ENCODE measurements around the gene RBBP6. TPM values are rescaled to one million over a fixed set of nuclear protein-coding genes. Genes with fewer than 3 reads are reported as not detected.
"Not testable (repeated sequence)": the region's sequence is repeated elsewhere in the genome, so short reads cannot be mapped to it uniquely, and the experiment has no call there.

The RBBP6 gene
- total RNA-seq, 4 donors from 2014 or later: 39.0 to 110 (median 53.5) TPM

- 96 to 97% methylated on average over 6 of the region's 6 CpGs for WGBS, 2 donors
Observed at GRCh38 chr16:24573141-24573540, 33.8 kb downstream of the RBBP6 start.

GRCh38 chr16:24574515-24575485 is 35.4 kb downstream of the RBBP6 start:
- H3K27ac ChIP-seq; H3K4me3 ChIP-seq; DNase-seq (ENCODE audit: low spot score in 2 of 2); H3K4me1 ChIP-seq; H3K27me3 ChIP-seq: not testable (repeated sequence)
- WGBS, 2 donors: 93 to 96% methylated on average over 42 to 57 of the region's 66 CpGs
- Histone ChIP-seq H3K36me3 (peaks cover 2 to 24% (median 2%) of the 10 kb centered on the region in 3 donors), H3K9me3 (peaks cover 0 to 12% (median 0%) of the 10 kb centered on the region in 4 donors)

More at GRCh38 chr16:24573141-24573540, 33.8 kb downstream of the RBBP6 start:
- Histone ChIP-seq H3K9me3 (peaks cover 0 to 12% (median 0%) of the 10 kb centered on the region in 4 donors), H3K27ac (no peak overlapping the region), H3K36me3 (peaks cover 6 to 41% (median 16%) of the 10 kb centered on the region in 3 donors), H3K4me3 (no peak overlapping the region), H3K27me3 (no peaks in the 10 kb centered on the region), H3K4me1 (no peaks in the 10 kb centered on the region)
- TF ChIP-seq CTCF (IDR thresholded peaks at IDR 0.05) (no peak), EP300 (IDR thresholded peaks at IDR 0.05) (no peak), POLR2A (IDR thresholded peaks at IDR 0.05) (no peak)
- no peak for DNase-seq (ENCODE audit: low spot score in 2 of 2)

GRCh38 chr16:24575791-24576190 is 36.4 kb downstream of the RBBP6 start:
- DNase-seq (ENCODE audit: low spot score in 2 of 2): not testable (repeated sequence)
- WGBS, 2 donors: 77 to 83% methylated on average over 4 of the region's 4 CpGs

GRCh38 chr16:24577167-24577566 is 37.8 kb downstream of the RBBP6 start:
- no peak overlapping the region for H3K27ac ChIP-seq
- no peak overlapping the region for H3K4me3 ChIP-seq
- no peak for TF ChIP-seq CTCF (IDR thresholded peaks at IDR 0.05)
- TF ChIP-seq POLR2A (IDR thresholded peaks at IDR 0.05): no peak
- no peak for TF ChIP-seq EP300 (IDR thresholded peaks at IDR 0.05)
- DNase-seq (ENCODE audit: low spot score in 2 of 2): no peak
- peaks cover 0 to under 1% (median 0%) of the 10 kb centered on the region in 3 donors for H3K36me3 ChIP-seq
- H3K27me3 ChIP-seq: no peaks in the 10 kb centered on the region
- 84 to 86% methylated on average over 11 of the region's 11 CpGs for WGBS, 2 donors
- H3K9me3 ChIP-seq: peaks cover 0 to 12% (median 0%) of the 10 kb centered on the region in 4 donors
- no peaks in the 10 kb centered on the region for H3K4me1 ChIP-seq

More at GRCh38 chr16:24575791-24576190, 36.4 kb downstream of the RBBP6 start:
- not testable (repeated sequence) for H3K27me3 ChIP-seq, H3K4me3 ChIP-seq, H3K27ac ChIP-seq, H3K4me1 ChIP-seq
- Histone ChIP-seq H3K36me3 (peaks cover 0 to 14% (median 2%) of the 10 kb centered on the region in 3 donors), H3K9me3 (peaks cover 0 to 12% (median 0%) of the 10 kb centered on the region in 4 donors)

GRCh38 chr16:24580665-24581064 is 41.3 kb downstream of the RBBP6 start:
- H3K4me1 ChIP-seq: no peaks in the 10 kb centered on the region
- H3K36me3 ChIP-seq: no peaks in the 10 kb centered on the region
- H3K27ac ChIP-seq: no peak overlapping the region
- no peak overlapping the region for H3K4me3 ChIP-seq
- H3K27me3 ChIP-seq: no peaks in the 10 kb centered on the region
- 43 to 50% methylated on average over 5 of the region's 5 CpGs for WGBS, 2 donors
- no peak for TF ChIP-seq POLR2A (IDR thresholded peaks at IDR 0.05)
- no peak for TF ChIP-seq EP300 (IDR thresholded peaks at IDR 0.05)
- peak in 2 of 5 experiments; percentile 15 to 33 for TF ChIP-seq CTCF (IDR thresholded peaks at IDR 0.05)
- no peak for DNase-seq (ENCODE audit: low spot score in 2 of 2)
- no peaks in the 10 kb centered on the region for H3K9me3 ChIP-seq

GRCh38 chr16:24583494-24583893 is 44.1 kb downstream of the RBBP6 start:
- TF ChIP-seq EP300 (IDR thresholded peaks at IDR 0.05) (no peak), POLR2A (IDR thresholded peaks at IDR 0.05) (no peak), CTCF (IDR thresholded peaks at IDR 0.05) (no peak)
- WGBS, 2 donors: 55 to 68% methylated on average over 5 of the region's 5 CpGs
- no peak overlapping the region for H3K4me3 ChIP-seq
- H3K4me1 ChIP-seq: no peaks in the 10 kb centered on the region
- no peak for DNase-seq (ENCODE audit: low spot score in 2 of 2)
- H3K36me3 ChIP-seq: no peaks in the 10 kb centered on the region
- no peaks in the 10 kb centered on the region for H3K27me3 ChIP-seq
- H3K9me3 ChIP-seq: no peaks in the 10 kb centered on the region
- H3K27ac ChIP-seq: no peak overlapping the region

Data from tibial nerve (tissue), 4 donors.